Mucosa of descending colon (tissue), 3 donors: Measurements from ENCODE around the gene SDHA. TPM values are rescaled to one million over a fixed set of nuclear protein-coding genes. Genes with fewer than 3 reads are reported as not detected.
"Not testable (repeated sequence)": the region's sequence is repeated elsewhere in the genome, so short reads cannot be mapped to it uniquely, and the experiment has no call there.

Source experiments
- ATAC-seq: fragments of 200-7000 bp; cut with Tn5 transposase; one replicate; pipeline ENCODE4 v1.9.1; 2020; ENCODE audit warnings: mild to moderate bottlenecking, moderate library complexity
- DNase-seq, 3 donors: peaks; one replicate each; pipeline ENCODE4 v3.0.0-alpha.2; 2020
- H3K36me3 ChIP-seq: fragments of 200-600 bp; one replicate; pipeline ENCODE4 v1.8.0; 2021; ENCODE audit warnings: low read depth, mild to moderate bottlenecking
- H3K4me1 ChIP-seq: fragments of 200-600 bp; one replicate; pipeline ENCODE4 v1.8.0; 2021; ENCODE audit warnings: low read depth, mild to moderate bottlenecking
- H3K4me3 ChIP-seq: fragments of 200-600 bp; one replicate; pipeline ENCODE4 v1.8.0; 2021; ENCODE audit warnings: mild to moderate bottlenecking
- H3K9me3 ChIP-seq: fragments of 200-600 bp; one replicate; pipeline ENCODE4 v1.8.0; 2021; ENCODE audit warnings: mild to moderate bottlenecking
- intact Hi-C, 2 donors: fragments of 100-400 bp; cut with DNase I in 1 of 2; cut with micrococcal nuclease in 1 of 2; formaldehyde crosslinking; loops; one replicate each; pipeline versions ENCODE4 v1.11.0 to v1.11.1; 2022; cut with DNase I, micrococcal nuclease
- total RNA-seq, 3 donors: library from RNA; stranded (reverse); fragmentation: NEBNext Ultra II Directional in 2 of 3; extraction: Animal tissue kit (Norgen Biotek cat#: 25700) in 2 of 3; gene quantifications; one replicate each; pipeline versions ENCODE4 v1.2.1 to v1.2.4, GENCODE V29; 2021 to 2023
- TF ChIP-seq, protein P1 (sequence below): fragments of 200-600 bp; IDR thresholded peaks from one replicate; pipeline ENCODE4 v1.8.0; 2022; ENCODE audit warnings: antibody characterized with exemption, mild to moderate bottlenecking
- donor health status: DM: no; HTN: no; CAD: no; lungs with moderate emphysema.
- donor health status: DM: no; HTN: no; CAD: no.
- donor health status: DM: no; HTN: yes; CAD: no.

The SDHA gene
- total RNA-seq, 3 donors from 2014 or later = 223 to 322 (median 249) TPM

DNA sequence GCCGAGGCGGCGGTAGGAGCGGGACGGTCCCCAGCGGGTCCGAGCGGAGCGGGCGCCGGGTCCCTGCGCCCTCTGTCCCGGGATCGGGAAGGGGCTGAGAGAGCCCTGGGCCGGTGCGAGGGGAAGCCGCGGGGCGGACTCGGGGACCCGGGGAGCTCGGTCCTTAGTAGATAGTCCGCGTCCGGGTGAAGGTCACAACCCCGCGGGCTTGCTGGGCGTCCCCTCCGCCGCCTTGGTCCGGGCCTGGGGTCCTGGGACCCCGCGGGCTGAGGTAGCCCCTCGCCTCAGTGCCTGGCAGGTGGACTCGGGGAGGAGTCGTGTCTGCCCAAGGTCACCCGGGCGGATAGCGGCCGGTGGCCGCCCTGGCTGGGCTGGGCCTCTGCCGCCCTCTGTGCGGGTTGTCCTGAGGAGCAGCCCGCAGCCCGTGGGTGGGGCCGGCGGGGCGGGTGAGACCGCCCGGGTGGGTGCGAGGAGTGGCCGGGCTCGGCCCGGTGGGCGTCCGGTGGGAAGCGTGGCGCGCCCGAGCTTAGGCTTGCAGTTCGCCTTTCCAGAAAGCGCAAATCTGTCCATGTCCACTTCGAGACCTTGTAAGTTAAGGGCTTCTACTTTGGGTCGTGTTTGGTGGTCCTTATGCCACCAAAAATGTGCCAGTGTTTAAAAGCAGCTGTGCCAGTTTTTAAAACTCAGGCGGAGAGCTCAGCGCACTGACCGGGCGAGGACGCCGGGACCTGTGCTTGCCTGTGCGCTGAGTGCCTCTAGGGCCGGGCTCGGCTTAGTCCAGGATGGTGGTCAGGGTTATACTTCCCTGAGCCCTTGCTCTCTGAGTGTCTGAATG is 554 bp downstream of the SDHA start:
- TF ChIP-seq, protein P1, sequence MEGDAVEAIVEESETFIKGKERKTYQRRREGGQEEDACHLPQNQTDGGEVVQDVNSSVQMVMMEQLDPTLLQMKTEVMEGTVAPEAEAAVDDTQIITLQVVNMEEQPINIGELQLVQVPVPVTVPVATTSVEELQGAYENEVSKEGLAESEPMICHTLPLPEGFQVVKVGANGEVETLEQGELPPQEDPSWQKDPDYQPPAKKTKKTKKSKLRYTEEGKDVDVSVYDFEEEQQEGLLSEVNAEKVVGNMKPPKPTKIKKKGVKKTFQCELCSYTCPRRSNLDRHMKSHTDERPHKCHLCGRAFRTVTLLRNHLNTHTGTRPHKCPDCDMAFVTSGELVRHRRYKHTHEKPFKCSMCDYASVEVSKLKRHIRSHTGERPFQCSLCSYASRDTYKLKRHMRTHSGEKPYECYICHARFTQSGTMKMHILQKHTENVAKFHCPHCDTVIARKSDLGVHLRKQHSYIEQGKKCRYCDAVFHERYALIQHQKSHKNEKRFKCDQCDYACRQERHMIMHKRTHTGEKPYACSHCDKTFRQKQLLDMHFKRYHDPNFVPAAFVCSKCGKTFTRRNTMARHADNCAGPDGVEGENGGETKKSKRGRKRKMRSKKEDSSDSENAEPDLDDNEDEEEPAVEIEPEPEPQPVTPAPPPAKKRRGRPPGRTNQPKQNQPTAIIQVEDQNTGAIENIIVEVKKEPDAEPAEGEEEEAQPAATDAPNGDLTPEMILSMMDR = no peak
- H3K4me3 ChIP-seq = peak overlapping the region; percentile 95
- H3K36me3 ChIP-seq = no peaks in the 10 kb centered on the region
- DNase-seq = peak; percentile 50 to 75 (median 73)
- ATAC-seq = peak; percentile 78
- H3K9me3 ChIP-seq = no peaks in the 10 kb centered on the region
- intact Hi-C loops = no loop called here
- peaks cover 4% of the 10 kb centered on the region for H3K4me1 ChIP-seq

DNA sequence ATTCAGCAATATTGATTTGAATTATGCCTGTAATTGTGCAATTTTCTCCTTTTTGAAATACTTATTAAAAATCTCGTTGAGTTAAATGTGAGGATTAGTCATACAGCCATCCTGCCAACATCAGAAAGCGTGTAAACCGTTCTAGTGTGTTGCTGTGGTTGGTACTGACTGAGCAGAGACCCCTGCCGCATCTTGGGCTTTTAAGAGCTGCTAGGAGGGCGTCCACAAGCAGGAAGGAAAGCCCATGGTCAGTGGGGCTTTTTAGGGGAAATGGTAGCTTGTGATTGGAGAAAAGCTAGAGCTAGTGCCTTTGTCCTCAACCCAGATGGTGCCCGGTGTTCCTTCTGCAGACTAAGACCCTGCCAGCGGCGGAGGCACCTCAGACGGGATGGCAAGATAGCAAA is 1.3 kb downstream of the SDHA start:
- no peaks in the 10 kb centered on the region for H3K36me3 ChIP-seq
- TF ChIP-seq, protein P1 = no peak
- peaks cover 4% of the 10 kb centered on the region for H3K4me1 ChIP-seq
- H3K4me3 ChIP-seq = peak overlapping the region; percentile 95
- no peaks in the 10 kb centered on the region for H3K9me3 ChIP-seq
- intact Hi-C loops = no loop called here
- peak; percentile 5 for ATAC-seq
- peak in 1 of 3 donors; percentile 39 for DNase-seq

DNA sequence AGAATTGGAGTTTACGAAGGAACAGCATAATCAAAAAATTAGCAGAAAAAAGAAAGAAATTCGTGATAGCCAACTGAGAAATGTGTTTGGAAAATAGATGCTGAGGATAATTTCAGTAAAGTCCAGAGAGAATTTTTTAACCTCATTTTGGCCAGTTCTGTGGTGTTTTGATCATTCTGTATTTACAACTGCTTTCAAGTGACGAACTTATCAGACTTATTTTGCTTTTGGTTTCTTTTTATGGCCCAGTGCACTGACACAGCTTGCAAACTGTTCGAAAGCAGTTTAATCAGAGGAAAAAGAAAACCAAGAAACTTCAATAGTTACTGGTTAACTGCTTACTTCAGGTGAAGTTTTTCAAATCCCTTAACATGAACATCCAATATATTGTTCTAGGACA is 1.9 kb downstream of the SDHA start:
- TF ChIP-seq, protein P1 = no peak
- no peak for ATAC-seq
- Histone ChIP-seq H3K9me3 (no peaks in the 10 kb centered on the region), H3K4me1 (peaks cover 4% of the 10 kb centered on the region), H3K36me3 (no peaks in the 10 kb centered on the region), H3K4me3 (no peak overlapping the region)
- intact Hi-C loops = no loop called here
- DNase-seq = no peak

DNA sequence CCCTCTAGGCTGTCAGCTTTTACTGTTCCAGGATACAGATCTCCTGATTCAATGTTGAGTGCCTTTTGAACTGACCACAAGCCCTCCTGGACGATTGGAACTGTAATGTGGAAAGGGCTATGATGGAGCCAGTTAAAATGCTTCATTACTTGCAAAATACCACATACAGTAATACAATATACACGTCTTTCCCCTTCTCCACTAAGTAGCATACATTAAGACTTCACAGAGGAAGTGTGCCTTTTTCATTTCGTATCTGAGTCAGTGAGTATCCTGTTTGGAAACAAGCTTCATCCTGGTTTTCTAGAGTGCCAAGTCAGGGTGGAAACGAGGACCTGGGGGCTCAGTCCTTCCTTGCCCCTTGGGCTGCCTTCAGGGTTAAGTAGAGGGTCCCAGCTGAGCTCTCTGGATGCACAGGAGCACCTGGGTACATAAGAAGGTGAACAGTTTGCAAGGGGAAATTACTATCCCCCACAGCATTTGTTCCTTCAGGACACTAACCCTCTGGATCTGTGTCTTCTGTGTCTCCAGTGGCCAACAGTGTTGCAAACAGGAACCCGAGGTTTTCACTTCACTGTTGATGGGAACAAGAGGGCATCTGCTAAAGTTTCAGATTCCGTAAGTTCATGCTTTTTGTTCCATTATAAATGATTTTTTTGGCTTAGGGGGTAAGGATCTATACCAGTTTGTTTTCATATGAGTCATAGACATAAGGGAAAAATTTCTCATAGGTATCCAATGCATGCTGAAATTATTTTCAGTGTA is 5.0 kb downstream of the SDHA start:
- intact Hi-C loops, ATAC-seq: not testable (repeated sequence)

DNA sequence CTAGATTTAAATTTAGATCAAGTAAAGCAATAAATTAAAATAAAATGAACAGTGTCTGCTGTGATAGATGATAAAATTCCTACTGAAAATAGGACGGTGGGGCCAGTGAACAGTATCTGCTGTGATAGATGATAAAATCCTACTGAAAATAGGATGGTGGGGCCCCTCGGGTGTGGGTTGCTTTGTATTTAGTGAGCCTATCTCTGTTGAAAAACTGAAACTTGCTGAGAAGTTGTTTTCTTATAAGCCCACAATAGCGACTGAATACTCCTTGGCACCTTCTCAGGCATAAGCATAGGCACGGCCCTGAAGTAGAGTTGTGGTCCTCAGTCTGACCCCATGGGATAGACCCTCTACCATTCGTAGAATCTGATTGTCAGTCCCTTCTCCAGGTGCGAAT is 5.7 kb downstream of the SDHA start:
- Histone ChIP-seq H3K9me3 (no peaks in the 10 kb centered on the region), H3K36me3 (no peaks in the 10 kb centered on the region), H3K4me1 (peaks cover 4% of the 10 kb centered on the region), H3K4me3 (no peak overlapping the region)
- intact Hi-C loops = no loop called here
- ATAC-seq (no peak), DNase-seq (no peak)
- TF ChIP-seq, protein P1 = no peak

More for the DNA sequence above, 5.0 kb downstream of the SDHA start:
- DNase-seq, H3K4me1 ChIP-seq, H3K4me3 ChIP-seq, H3K9me3 ChIP-seq, H3K36me3 ChIP-seq: not testable (repeated sequence)

DNA sequence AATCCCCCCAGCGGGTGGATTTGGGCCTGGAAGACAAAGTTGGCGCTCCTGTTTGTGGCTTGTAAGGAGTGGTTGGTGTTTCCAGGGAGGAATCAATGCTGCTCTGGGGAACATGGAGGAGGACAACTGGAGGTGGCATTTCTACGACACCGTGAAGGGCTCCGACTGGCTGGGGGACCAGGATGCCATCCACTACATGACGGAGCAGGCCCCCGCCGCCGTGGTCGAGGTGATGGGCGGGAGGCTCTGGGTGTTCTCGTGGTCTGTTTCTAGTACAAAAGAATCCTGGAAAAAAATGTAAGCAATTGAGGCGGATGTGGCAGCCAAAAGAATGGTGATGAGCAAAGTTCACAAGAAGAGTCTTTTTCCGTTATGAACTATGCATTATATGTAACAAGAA is 7.2 kb downstream of the SDHA start:
- peaks cover 4% of the 10 kb centered on the region for H3K4me1 ChIP-seq
- TF ChIP-seq, protein P1 = no peak
- no peak overlapping the region for H3K4me3 ChIP-seq
- intact Hi-C loops = no loop called here
- no peaks in the 10 kb centered on the region for H3K36me3 ChIP-seq
- DNase-seq = no peak
- no peaks in the 10 kb centered on the region for H3K9me3 ChIP-seq
- ATAC-seq = no peak

DNA sequence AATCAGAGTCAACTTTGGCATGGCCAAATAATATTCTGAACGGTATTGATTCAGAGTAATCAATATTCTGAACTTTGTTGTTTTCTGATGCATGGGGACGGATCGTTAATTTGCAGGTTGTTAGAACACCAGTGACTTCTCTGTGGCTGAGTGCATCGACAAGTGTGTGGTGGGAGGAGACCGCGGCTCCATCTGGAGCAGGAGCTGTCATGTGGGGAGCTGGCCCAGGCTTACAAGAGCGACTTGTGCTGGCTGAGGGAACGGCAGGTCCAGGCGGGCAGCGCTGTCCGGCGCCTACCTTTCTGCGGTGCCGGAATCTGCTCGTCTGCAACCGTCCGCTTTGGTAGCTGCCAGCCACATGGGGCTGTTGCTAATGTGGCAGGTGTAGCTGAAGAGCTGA is 9.3 kb downstream of the SDHA start:
- ATAC-seq, H3K4me3 ChIP-seq, intact Hi-C loops, H3K36me3 ChIP-seq, DNase-seq, H3K4me1 ChIP-seq, H3K9me3 ChIP-seq: not testable (repeated sequence)
